Calu3 (cell line): ENCODE measurements around the gene CCNK. TPM values are rescaled to one million over a fixed set of nuclear protein-coding genes. Genes with fewer than 3 reads are reported as not detected.

Experiments
- Bru-seq: library from RNA; stranded (reverse); fragments of 400-500 nt; gene quantifications from one replicate; lab custom pipeline; 2021; lab: Mats Ljungman, UMichigan
- BruChase-seq, 2 experiments: library from RNA; stranded (reverse); fragments of 400-500 nt; gene quantifications; one replicate each; lab custom pipeline; 2021; lab: Mats Ljungman, UMichigan
- BruUV-seq: library from RNA; stranded (reverse); fragments of 400-500 nt; replicated peaks from 2 replicates; lab custom pipeline; 2021; lab: Mats Ljungman, UMichigan
- CTCF ChIA-PET: fragments of 300-600 bp; sonication (Branson Sonifier 250); formaldehyde crosslinking; loops from one replicate; lab custom pipeline; 2022; ENCODE audit warnings: antibody characterized with exemption; lab: Charles Lee
- DNase-seq: peaks from one replicate; pipeline ENCODE4 v3.0.0; 2022
- H3K27ac Mint-ChIP-seq: one replicate; pipeline ENCODE4 v1.8.0; 2022; ENCODE audit warnings: mixed read lengths; ENCODE audit not compliant: unreplicated experiment
- H3K27me3 Mint-ChIP-seq: one replicate; pipeline ENCODE4 v1.8.0; 2022; ENCODE audit warnings: mixed read lengths; ENCODE audit not compliant: unreplicated experiment
- H3K36me3 Mint-ChIP-seq: one replicate; pipeline ENCODE4 v1.8.0; 2022; ENCODE audit warnings: mild to moderate bottlenecking, moderate library complexity, mixed read lengths; ENCODE audit not compliant: insufficient read depth, unreplicated experiment
- H3K4me1 Mint-ChIP-seq: one replicate; pipeline ENCODE4 v1.8.0; 2022; ENCODE audit warnings: mild to moderate bottlenecking, low read depth, mixed read lengths; ENCODE audit not compliant: unreplicated experiment
- H3K4me3 Mint-ChIP-seq: one replicate; pipeline ENCODE4 v1.8.0; 2022; ENCODE audit warnings: mild to moderate bottlenecking, low read depth, moderate library complexity, mixed read lengths; ENCODE audit not compliant: unreplicated experiment
- H3K9me3 Mint-ChIP-seq: one replicate; pipeline ENCODE4 v1.8.0; 2022; ENCODE audit warnings: low read depth, mixed read lengths; ENCODE audit not compliant: unreplicated experiment
- CTCF ChIP-seq: fragments of 200-600 bp; IDR thresholded peaks from one replicate; pipeline ENCODE4 v1.8.0; 2022; ENCODE audit warnings: antibody characterized with exemption; ENCODE audit not compliant: unreplicated experiment
- intact Hi-C: fragments of 100-400 bp; cut with micrococcal nuclease; formaldehyde crosslinking; loops from one replicate; pipeline ENCODE4 v1.10.0; 2022; ENCODE audit not compliant: unreplicated experiment
- long read RNA-seq: library from polyadenylated mRNA; stranded (forward); transcript quantifications from one replicate; pipeline ENCODE4 v2.0.0, GENCODE V29; 2022
- total RNA-seq: library from RNA; stranded (reverse); gene quantifications from 2 replicates; pipeline ENCODE4 v1.2.3, GENCODE V29; 2022

The CCNK gene
- total RNA-seq, result 71.5 and 82.8 TPM in 2 replicates
- percentile 81 among the genes with signal in this experiment for Bru-seq, nascent RNA
- BruChase-seq, experiment 1, labeled RNA remaining after a 6-hour chase, result percentile 78 among the genes with signal in this experiment
- percentile 69 among the genes with signal in this experiment for BruChase-seq, experiment 2, labeled RNA remaining after a 2-hour chase
- long read RNA-seq, partial matches to known transcripts, result 0 of 5 reads
- long read RNA-seq, other reads (novel, unspliced or antisense), result 5 of 5 reads

GRCh38 chr14:99480917-99481744, at the start of gene CCNK:
Gene CCNK, plus strand, starts transcription at chr14:99481409. Its CDS starts 11,269 bp downstream, at chr14:99492678.
- intact Hi-C loops, result no loop called here
- peak within 1 kb of the TSS; percentile 84 for H3K4me3 Mint-ChIP-seq
- no peaks in the 10 kb centered on the region for H3K9me3 Mint-ChIP-seq
- peaks cover 31% of the 10 kb centered on the region for H3K4me1 Mint-ChIP-seq
- no peaks in the 10 kb centered on the region for H3K27me3 Mint-ChIP-seq
- peak within 1 kb of the TSS; percentile 96 for H3K27ac Mint-ChIP-seq
- peak; percentile 100 for DNase-seq
- peaks cover 30% of the 10 kb centered on the region for H3K36me3 Mint-ChIP-seq
- TF ChIP-seq CTCF, result no peak
- BruUV-seq, result no TSS peak
- CTCF ChIA-PET, result interaction anchor here (0.6 to 0.7 kb wide), 2 partner anchors 13 to 419 kb away, joined by 3 read pairs; no protein-coding TSS in a partner anchor

DNA sequence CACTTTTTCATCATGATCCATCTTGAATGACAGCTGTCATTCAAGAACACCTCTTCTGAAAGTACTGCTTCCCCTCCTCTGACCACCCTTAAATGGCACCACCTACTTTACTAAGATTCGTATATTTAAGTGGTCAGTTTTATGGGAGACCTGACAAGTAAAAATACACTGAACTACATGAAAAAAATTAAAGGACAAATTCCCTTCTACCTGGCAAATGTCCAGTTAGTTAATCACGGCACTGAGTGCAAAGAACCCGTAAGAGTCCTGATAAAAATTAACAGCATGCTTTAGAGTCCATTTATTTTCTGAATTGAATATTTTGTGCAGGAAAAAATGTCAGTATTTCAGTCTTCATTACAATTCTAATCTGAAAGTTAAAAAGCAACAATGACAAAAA, 49.2 kb upstream of the CCNK start:
- BruUV-seq, result no TSS peak

GRCh38 chr14:99432485-99432884, 48.7 kb upstream of the CCNK start:
- no TSS peak for BruUV-seq
- CTCF ChIA-PET, result no interaction called here
- TF ChIP-seq CTCF, result no peak

More for the DNA sequence above, 49.2 kb upstream of the CCNK start:
- Mint-ChIP-seq H3K27ac (no peak overlapping the region), H3K4me1 (no peaks in the 10 kb centered on the region), H3K27me3 (no peaks in the 10 kb centered on the region), H3K36me3 (peaks cover 11% of the 10 kb centered on the region), H3K9me3 (peaks cover 3% of the 10 kb centered on the region), H3K4me3 (no peak overlapping the region)
- no peak for DNase-seq
- CTCF ChIA-PET, result no interaction called here
- intact Hi-C loops, result no loop called here
- TF ChIP-seq CTCF, result no peak

GRCh38 chr14:99435327-99435726, 45.9 kb upstream of the CCNK start:
- BruUV-seq, result no TSS peak
- Mint-ChIP-seq H3K4me3 (no peak overlapping the region), H3K4me1 (no peaks in the 10 kb centered on the region), H3K27me3 (no peaks in the 10 kb centered on the region), H3K9me3 (no peaks in the 10 kb centered on the region), H3K27ac (no peak overlapping the region), H3K36me3 (peaks cover 6% of the 10 kb centered on the region)
- no peak for DNase-seq
- CTCF ChIA-PET, result interaction anchor here (0.8 kb wide), 1 partner anchor 19 kb away, joined by 3 read pairs; no protein-coding TSS in a partner anchor
- no peak for TF ChIP-seq CTCF
- intact Hi-C loops, result no loop called here

More at GRCh38 chr14:99432485-99432884, 48.7 kb upstream of the CCNK start:
- intact Hi-C loops, result no loop called here
- peaks cover 11% of the 10 kb centered on the region for H3K36me3 Mint-ChIP-seq
- H3K27ac Mint-ChIP-seq, result no peak overlapping the region
- no peak overlapping the region for H3K4me3 Mint-ChIP-seq
- DNase-seq, result no peak
- peaks cover 3% of the 10 kb centered on the region for H3K9me3 Mint-ChIP-seq
- H3K4me1 Mint-ChIP-seq, result no peaks in the 10 kb centered on the region
- H3K27me3 Mint-ChIP-seq, result no peaks in the 10 kb centered on the region
